GM12878 (cell line): Measurements from ENCODE around the gene PKD2.

Source experiments
- CHD2 ChIP-seq: IDR thresholded peaks from 2 replicates; pipeline ENCODE4 v1.6.1; 2011; ENCODE audit warnings: low read depth, low read length, improper control_type of control experiment, borderline replicate concordance
- HDGF ChIP-seq: fragments of 450-650 bp; IDR thresholded peaks from 2 replicates; pipeline ENCODE4 v1.6.1; 2016; ENCODE audit warnings: antibody characterized with exemption
- NFXL1 ChIP-seq: fragments of 450-650 bp; IDR thresholded peaks from 2 replicates; pipeline ENCODE4 v1.6.1; 2017; ENCODE audit warnings: antibody characterized with exemption, mild to moderate bottlenecking, borderline replicate concordance
- NR2F1 ChIP-seq: fragments of 450-650 bp; conservative IDR thresholded peaks from 2 replicates; pipeline ENCODE4 v1.6.1; 2017; ENCODE audit warnings: mild to moderate bottlenecking
- YY1 ChIP-seq: IDR thresholded peaks from 2 replicates; pipeline ENCODE4 v1.6.1; 2011; ENCODE audit warnings: low read depth, mild to moderate bottlenecking, low read length
- TF ChIP-seq, protein P1 (sequence below), 3 experiments: IDR thresholded peaks in 2 of 3; conservative IDR thresholded peaks in 1 of 3; 2 replicates each; pipeline ENCODE4 v1.5.1; 2011; ENCODE audit warnings: low read depth in 3 of 3, low read length in 3 of 3, mild to moderate bottlenecking in 3 of 3, control low read depth in 2 of 3, moderate library complexity in 2 of 3, inconsistent platforms in 1 of 3, mixed read lengths in 1 of 3; ENCODE audit not compliant: control insufficient read depth in 2 of 3, insufficient read depth in 1 of 3; ENCODE audit errors: extremely low read depth in 1 of 3

DNA sequence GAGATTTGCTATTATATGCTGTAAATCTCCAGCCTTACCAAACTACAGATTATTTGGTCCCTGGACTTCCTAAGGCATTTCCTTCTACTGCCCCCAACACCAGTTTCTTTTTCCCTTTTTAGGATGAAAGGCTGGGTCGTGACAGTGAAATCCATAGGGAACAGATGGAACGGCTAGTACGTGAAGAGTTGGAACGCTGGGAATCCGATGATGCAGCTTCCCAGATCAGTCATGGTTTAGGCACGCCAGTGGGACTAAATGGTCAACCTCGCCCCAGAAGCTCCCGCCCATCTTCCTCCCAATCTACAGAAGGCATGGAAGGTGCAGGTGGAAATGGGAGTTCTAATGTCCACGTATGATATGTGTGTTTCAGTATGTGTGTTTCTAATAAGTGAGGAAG is 67.9 kb downstream of the PKD2 start:
- TF ChIP-seq NFXL1 (no peak), CHD2 (no peak), HDGF (no peak), NR2F1 (no peak), YY1 (no peak)
- TF ChIP-seq, protein P1, sequence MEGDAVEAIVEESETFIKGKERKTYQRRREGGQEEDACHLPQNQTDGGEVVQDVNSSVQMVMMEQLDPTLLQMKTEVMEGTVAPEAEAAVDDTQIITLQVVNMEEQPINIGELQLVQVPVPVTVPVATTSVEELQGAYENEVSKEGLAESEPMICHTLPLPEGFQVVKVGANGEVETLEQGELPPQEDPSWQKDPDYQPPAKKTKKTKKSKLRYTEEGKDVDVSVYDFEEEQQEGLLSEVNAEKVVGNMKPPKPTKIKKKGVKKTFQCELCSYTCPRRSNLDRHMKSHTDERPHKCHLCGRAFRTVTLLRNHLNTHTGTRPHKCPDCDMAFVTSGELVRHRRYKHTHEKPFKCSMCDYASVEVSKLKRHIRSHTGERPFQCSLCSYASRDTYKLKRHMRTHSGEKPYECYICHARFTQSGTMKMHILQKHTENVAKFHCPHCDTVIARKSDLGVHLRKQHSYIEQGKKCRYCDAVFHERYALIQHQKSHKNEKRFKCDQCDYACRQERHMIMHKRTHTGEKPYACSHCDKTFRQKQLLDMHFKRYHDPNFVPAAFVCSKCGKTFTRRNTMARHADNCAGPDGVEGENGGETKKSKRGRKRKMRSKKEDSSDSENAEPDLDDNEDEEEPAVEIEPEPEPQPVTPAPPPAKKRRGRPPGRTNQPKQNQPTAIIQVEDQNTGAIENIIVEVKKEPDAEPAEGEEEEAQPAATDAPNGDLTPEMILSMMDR (IDR thresholded peaks at IDR 0.05 in 2 of 3, conservative IDR thresholded peaks at IDR 0.05 in 1 of 3; ENCODE audit: control insufficient read depth in 2 of 3, extremely low read depth in 1 of 3, insufficient read depth in 1 of 3, low read depth in 3 of 3, low read length in 3 of 3), result no peak
